K562 (cell line): ENCODE measurements around the gene DCAF8. TPM values are rescaled to one million over a fixed set of nuclear protein-coding genes. Genes with fewer than 3 reads are reported as not detected.

Experiments used
- ATAC-seq: fragments of 200-7000 bp; cut with Tn5 transposase; 3 replicates; pipeline ENCODE4 v1.9.1; 2020; ENCODE audit warnings: moderate library complexity
- BruUV-seq: library from RNA; stranded (reverse); fragments of 400-500 nt; replicated peaks from 2 replicates; lab custom pipeline; 2021; lab: Mats Ljungman, UMichigan
- CTCF ChIA-PET: fragments of 300-600 bp; formaldehyde crosslinking; extraction: SDS; loops from one replicate; lab custom pipeline; 2021; ENCODE audit warnings: low intra/inter-chr PET ratio; lab: Yijun Ruan, JAX
- POLR2A ChIA-PET: fragments of 300-600, 350-650 bp; sonication (Branson Sonifier 250); formaldehyde crosslinking; extraction: SDS; loops from one replicate; lab custom pipeline; 2021; ENCODE audit warnings: antibody characterized with exemption, inconsistent platforms; lab: Yijun Ruan, JAX
- DNase-seq, 4 experiments: peaks; one replicate each; pipeline versions ENCODE4 v3.0.0 to v3.0.0-alpha.2; 2011 to 2018; ENCODE audit warnings: low spot score in 3 of 4, mixed read lengths in 3 of 4; ENCODE audit errors: extremely low read depth in 1 of 4
- FAIRE-seq: peaks from 2 replicates; lab custom pipeline; 2011; peaks lifted over from hg19 to GRCh38; lab: Jason Lieb, UNC
- H2AFZ ChIP-seq: 2 replicates; pipeline ENCODE4 v1.6.0; 2011; ENCODE audit warnings: low read depth, low read length, control low read depth, inconsistent platforms
- H3K27ac ChIP-seq: fragments of 200-600 bp; 3 replicates; pipeline ENCODE4 v1.8.0; 2011; ENCODE audit warnings: low read depth, mild to moderate bottlenecking, control low read depth, inconsistent platforms, low read length, moderate library complexity, mixed read lengths; ENCODE audit errors: extremely low read depth
- H3K27me3 ChIP-seq, 2 experiments: fragments of 300-600 bp in 1 of 2; 2 replicates in 1 of 2; 3 replicates in 1 of 2; pipeline versions ENCODE4 v1.6.0 to v1.8.0; 2011; ENCODE audit warnings: inconsistent platforms in 2 of 2, low read length in 2 of 2, mild to moderate bottlenecking in 1 of 2, mixed read lengths in 1 of 2, moderate library complexity in 1 of 2; ENCODE audit not compliant: control insufficient read depth in 2 of 2, insufficient read depth in 2 of 2
- H3K36me3 ChIP-seq: fragments of 300-600 bp; 3 replicates; pipeline ENCODE4 v1.8.0; 2011; ENCODE audit warnings: mild to moderate bottlenecking, low read length, inconsistent platforms; ENCODE audit not compliant: control insufficient read depth, insufficient read depth
- H3K4me1 ChIP-seq, 2 experiments: fragments of 200-600 bp in 1 of 2; replicated peaks in 1 of 2; 2 replicates in 1 of 2; 3 replicates in 1 of 2; pipeline versions ENCODE4 v1.5.1 to v1.8.0; 2011; ENCODE audit warnings: inconsistent platforms in 2 of 2, low read length in 2 of 2, mild to moderate bottlenecking in 1 of 2, mixed read lengths in 1 of 2, moderate library complexity in 1 of 2; ENCODE audit not compliant: control insufficient read depth in 2 of 2, insufficient read depth in 2 of 2
- H3K4me2 ChIP-seq: 2 replicates; pipeline ENCODE4 v1.6.1; 2011; ENCODE audit warnings: low read length, control low read depth, inconsistent platforms, mixed read lengths; ENCODE audit not compliant: insufficient read depth
- H3K4me3 ChIP-seq: fragments of 200-600 bp; sonication (generic), shearing (Covaris generic); 2 replicates; pipeline ENCODE4 v1.5.1; 2016; ENCODE audit warnings: control low read depth, inconsistent platforms
- H3K79me2 ChIP-seq: fragments of 200-600 bp; 3 replicates; pipeline ENCODE4 v1.8.0; 2011; ENCODE audit warnings: low read length, inconsistent platforms; ENCODE audit not compliant: control insufficient read depth, insufficient read depth
- H3K9ac ChIP-seq, 2 experiments: 2 replicates each; pipeline versions ENCODE4 v1.6.0 to v1.6.1; 2011; ENCODE audit warnings: low read depth in 2 of 2, low read length in 2 of 2, control low read depth in 1 of 2, inconsistent platforms in 1 of 2, mild to moderate bottlenecking in 1 of 2, mixed read lengths in 1 of 2; ENCODE audit not compliant: insufficient read depth in 1 of 2
- H3K9me1 ChIP-seq: one replicate; pipeline ENCODE4 v1.6.0; 2011; ENCODE audit warnings: inconsistent platforms, mild to moderate bottlenecking, low read length, moderate library complexity; ENCODE audit not compliant: control insufficient read depth, insufficient read depth
- H3K9me3 ChIP-seq: replicated peaks from 2 replicates; pipeline ENCODE4 v1.5.1; 2011; ENCODE audit warnings: low read depth, low read length, inconsistent platforms; ENCODE audit not compliant: control insufficient read depth, insufficient read depth
- H4K20me1 ChIP-seq: replicated peaks from 2 replicates; pipeline ENCODE4 v1.6.1; 2011; ENCODE audit warnings: low read length, inconsistent platforms, mixed read lengths; ENCODE audit not compliant: control insufficient read depth, insufficient read depth
- BHLHE40 ChIP-seq: IDR thresholded peaks from 2 replicates; pipeline ENCODE4 v1.6.1; 2011; ENCODE audit warnings: low read length, improper control_type of control experiment
- KDM4B ChIP-seq, 2 experiments: fragments of 450-650 bp in 1 of 2; sonication (generic) in 1 of 2; IDR thresholded peaks; 2 replicates each; pipeline ENCODE4 v1.6.1; 2016 to 2017; ENCODE audit warnings: borderline replicate concordance in 2 of 2, antibody characterized with exemption in 1 of 2, low read depth in 1 of 2, mild to moderate bottlenecking in 1 of 2
- WGBS: fragments of 100-300 bp; shearing (Covaris generic); methylation state at CpG from one replicate; pipeline ENCODE4 v1.1.6; 2016; ENCODE audit warnings: low coverage, mixed read lengths; ENCODE audit not compliant: insufficient coverage; ENCODE audit errors: missing lambda C conversion rate; 5-methylcytosine and 5-hydroxymethylcytosine counted together
- in situ Hi-C: fragments of 300-500 bp; cut with MboI; formaldehyde crosslinking; loops from 4 replicates; pipeline ENCODE4 v1.15.0; 2018; ENCODE audit warnings: inconsistent platforms, mixed read lengths
- intact Hi-C: fragments of 100-400 bp; cut with micrococcal nuclease; formaldehyde crosslinking; loops from 2 replicates; pipeline ENCODE4 v1.14.2; 2022
- polyA plus RNA-seq, 8 experiments: library from polyadenylated mRNA; depleted of rRNA in 4 of 8; stranded (reverse) in 5 of 8; unstranded in 3 of 8; fragments of >200 nt; fragmentation: Nextera tagmentation in 2 of 8; fragmentation: Illumina TruSeq in 1 of 8; extraction: Ambion mirVana in 2 of 8; extraction: Trizol in 1 of 8; gene quantifications; 2 replicates each; pipeline versions ENCODE4 v1.2.1 to v1.2.3, GENCODE V29; 2011 to 2014; ENCODE audit warnings: inconsistent platforms in 1 of 8, missing spikeins in 1 of 8
- total RNA-seq, 7 experiments: library from RNA; depleted of rRNA in 6 of 7; stranded (reverse); fragments of >200 nt in 6 of 7; fragmentation: Illumina TruSeq in 2 of 7; extraction: Trizol in 2 of 7; gene quantifications; 2 replicates each; pipeline versions ENCODE4 v1.2.1 to v1.2.3, GENCODE V29; 2011 to 2021; ENCODE audit warnings: low replicate concordance in 1 of 7
- TF ChIP-seq, protein P1 (sequence below): sonication (generic); formaldehyde crosslinking; IDR thresholded peaks from 2 replicates; pipeline ENCODE4 v1.8.1; 2023; ENCODE audit warnings: mild to moderate bottlenecking, missing genetic modification reagents
- TF ChIP-seq, protein P2 (sequence below): sonication (generic); IDR thresholded peaks from 2 replicates; pipeline ENCODE4 v1.6.1; 2016

Gene DCAF8
- total and polyA plus RNA-seq, 9 of the 15 experiments (the other 6 are each of a cell fraction or from before 2014, with no cell fraction given), result 11.6 to 149 (median 81.3) TPM

DNA sequence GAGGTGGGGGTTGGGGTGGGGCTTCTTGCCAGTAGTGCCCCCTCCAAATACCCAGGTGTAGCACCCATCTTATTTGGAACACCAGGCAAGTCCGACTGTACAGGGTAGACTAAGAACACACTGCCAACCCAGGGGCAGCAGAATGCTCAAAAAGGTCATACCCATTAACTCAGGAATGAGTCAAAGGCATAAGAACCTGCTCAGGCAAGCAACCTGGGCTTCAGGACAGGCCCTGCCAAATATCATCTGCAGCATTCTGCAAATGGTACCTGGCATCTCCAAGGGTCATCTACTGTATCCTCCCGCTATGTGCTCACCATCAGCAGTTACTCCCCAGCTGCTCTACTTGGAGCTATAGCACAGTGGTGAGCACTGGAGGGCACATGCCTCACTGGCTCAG, 37.7 kb downstream of the DCAF8 start (continued):
- no peak for TF ChIP-seq KDM4B (IDR thresholded peaks at IDR 0.05; ENCODE audit: borderline replicate concordance in 2 of 2, low read depth in 1 of 2)
- TF ChIP-seq, protein P1, sequence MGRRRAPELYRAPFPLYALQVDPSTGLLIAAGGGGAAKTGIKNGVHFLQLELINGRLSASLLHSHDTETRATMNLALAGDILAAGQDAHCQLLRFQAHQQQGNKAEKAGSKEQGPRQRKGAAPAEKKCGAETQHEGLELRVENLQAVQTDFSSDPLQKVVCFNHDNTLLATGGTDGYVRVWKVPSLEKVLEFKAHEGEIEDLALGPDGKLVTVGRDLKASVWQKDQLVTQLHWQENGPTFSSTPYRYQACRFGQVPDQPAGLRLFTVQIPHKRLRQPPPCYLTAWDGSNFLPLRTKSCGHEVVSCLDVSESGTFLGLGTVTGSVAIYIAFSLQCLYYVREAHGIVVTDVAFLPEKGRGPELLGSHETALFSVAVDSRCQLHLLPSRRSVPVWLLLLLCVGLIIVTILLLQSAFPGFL (CRISPR knock-in tag), result no peak

DNA sequence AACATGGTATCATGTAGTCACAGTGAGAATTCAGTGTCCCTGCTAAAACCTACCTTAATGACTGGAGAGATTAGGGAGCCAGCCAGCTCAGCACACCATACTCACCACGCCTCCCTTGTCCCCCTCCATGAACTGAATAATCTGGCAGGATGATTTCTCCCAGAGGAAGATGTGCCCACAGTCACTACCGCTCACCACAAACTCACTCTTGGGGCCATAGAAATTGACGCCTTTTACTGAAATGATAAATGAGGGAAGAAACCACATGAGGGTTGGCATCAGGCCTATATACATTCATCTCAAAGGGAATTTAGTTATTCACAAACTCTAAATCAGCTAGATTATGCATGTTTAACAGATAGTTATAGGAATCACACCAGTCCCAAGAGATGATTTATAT, 39.8 kb downstream of the DCAF8 start:
- CTCF ChIA-PET, result interaction anchor here (0.5 kb wide), 2 partner anchors 178 to 742 kb away, joined by 3 read pairs; no protein-coding TSS in a partner anchor
- Histone ChIP-seq H3K9me1 (no peaks in the 10 kb centered on the region), H4K20me1 (no peaks in the 10 kb centered on the region), H3K4me2 (no peak overlapping the region), H3K9me3 (no peaks in the 10 kb centered on the region), H3K27me3 (no peaks in the 10 kb centered on the region), H2AFZ (no peak overlapping the region), H3K4me1 (no peaks in the 10 kb centered on the region), H3K27ac (no peak overlapping the region), H3K9ac (no peak overlapping the region), H3K4me3 (no peak overlapping the region), H3K79me2 (no peaks in the 10 kb centered on the region), H3K36me3 (peaks cover 100% of the 10 kb centered on the region)
- 73% methylated on average over 3 of the region's 3 CpGs for WGBS
- ATAC-seq (no peak), FAIRE-seq (no peak), DNase-seq (no peak)
- BruUV-seq, result no TSS peak
- TF ChIP-seq BHLHE40, result no peak
- TF ChIP-seq, protein P2, sequence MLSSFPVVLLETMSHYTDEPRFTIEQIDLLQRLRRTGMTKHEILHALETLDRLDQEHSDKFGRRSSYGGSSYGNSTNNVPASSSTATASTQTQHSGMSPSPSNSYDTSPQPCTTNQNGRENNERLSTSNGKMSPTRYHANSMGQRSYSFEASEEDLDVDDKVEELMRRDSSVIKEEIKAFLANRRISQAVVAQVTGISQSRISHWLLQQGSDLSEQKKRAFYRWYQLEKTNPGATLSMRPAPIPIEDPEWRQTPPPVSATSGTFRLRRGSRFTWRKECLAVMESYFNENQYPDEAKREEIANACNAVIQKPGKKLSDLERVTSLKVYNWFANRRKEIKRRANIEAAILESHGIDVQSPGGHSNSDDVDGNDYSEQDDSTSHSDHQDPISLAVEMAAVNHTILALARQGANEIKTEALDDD, result no peak
- in situ Hi-C loops (no loop called here), intact Hi-C loops (no loop called here)
- POLR2A ChIA-PET, result interaction anchor here (0.7 to 1.2 kb wide), 3 partner anchors 10 to 40 kb away, joined by 3 to 4 read pairs (median 3); partner anchors contain the start of gene DCAF8
